Activated naive CD4-positive, alpha-beta T cell treated with anti-CD3 and anti-CD28 coated beads, Interleukin-2, amount 10 ng/mL, durations not matched to agents 7 days and 5 days (primary cell): ENCODE results near the gene ARMC3.

Experiments
- CTCF ChIA-PET: fragments of 350-600 bp; sonication (Branson Sonifier 250); formaldehyde crosslinking; loops from one replicate; lab custom pipeline; 2021; ENCODE audit warnings: antibody characterized with exemption; lab: Charles Lee
- DNase-seq: peaks from one replicate; pipeline ENCODE4 v3.0.0-alpha.2; 2020
- H3K27ac Mint-ChIP-seq: one replicate; pipeline ENCODE4 v1.8.0; 2021; ENCODE audit warnings: mild to moderate bottlenecking, moderate library complexity, mixed read lengths
- H3K27me3 Mint-ChIP-seq: one replicate; pipeline ENCODE4 v1.8.0; 2021; ENCODE audit warnings: mild to moderate bottlenecking, mixed read lengths
- H3K36me3 Mint-ChIP-seq: one replicate; pipeline ENCODE4 v1.8.0; 2021; ENCODE audit warnings: mixed read lengths
- H3K4me1 Mint-ChIP-seq: one replicate; pipeline ENCODE4 v1.8.0; 2021; ENCODE audit warnings: mixed read lengths
- H3K4me3 Mint-ChIP-seq: one replicate; pipeline ENCODE4 v1.8.0; 2021; ENCODE audit warnings: mild to moderate bottlenecking, moderate library complexity, mixed read lengths
- H3K9me3 Mint-ChIP-seq: one replicate; pipeline ENCODE4 v1.8.0; 2021; ENCODE audit warnings: mixed read lengths

ARMC3 gene

DNA sequence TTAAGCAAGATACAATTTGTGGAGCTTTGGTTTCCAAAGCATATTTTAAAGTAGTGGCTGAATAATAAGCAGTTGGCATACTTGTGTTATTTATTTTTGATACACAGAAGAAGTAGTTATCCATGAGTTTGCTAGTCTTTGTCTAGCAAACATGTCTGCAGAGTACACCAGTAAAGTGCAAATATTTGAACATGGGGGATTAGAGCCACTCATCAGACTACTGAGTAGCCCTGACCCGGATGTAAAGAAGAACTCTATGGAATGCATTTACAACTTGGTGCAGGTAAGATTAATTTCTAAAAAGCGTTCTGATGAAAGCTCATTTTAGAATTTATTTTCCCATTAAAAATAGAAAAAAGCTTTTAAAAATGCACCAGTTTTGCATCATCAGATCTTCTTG is 31.4 kb downstream of the ARMC3 start:
- Mint-ChIP-seq H3K27me3 (peaks cover 6% of the 10 kb centered on the region), H3K9me3 (no peaks in the 10 kb centered on the region), H3K4me3 (no peak overlapping the region), H3K36me3 (no peaks in the 10 kb centered on the region), H3K27ac (no peak overlapping the region), H3K4me1 (no peaks in the 10 kb centered on the region)
- CTCF ChIA-PET, result no interaction called here
- no peak for DNase-seq

DNA sequence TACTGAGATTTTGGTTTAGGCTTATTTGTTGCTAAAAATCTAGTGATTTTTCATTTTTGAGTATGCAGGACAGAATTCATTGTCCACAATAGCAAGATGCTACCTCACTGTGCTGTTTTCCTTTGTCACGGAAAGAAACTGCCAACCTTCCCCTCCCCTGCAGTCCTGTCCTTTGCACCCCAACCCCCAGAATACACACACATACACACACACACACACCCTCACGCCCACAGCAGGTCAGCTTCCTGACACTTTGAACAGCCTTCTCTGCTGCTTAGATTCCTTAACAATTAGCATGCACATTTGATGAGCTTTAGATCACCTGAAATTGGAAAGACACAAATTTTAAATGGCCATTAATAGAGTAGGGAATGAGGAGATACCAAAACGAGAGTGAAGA is 32.1 kb downstream of the ARMC3 start:
- Mint-ChIP-seq H3K9me3 (no peaks in the 10 kb centered on the region), H3K4me1 (no peaks in the 10 kb centered on the region), H3K27ac (no peak overlapping the region), H3K27me3 (no peaks in the 10 kb centered on the region), H3K36me3 (no peaks in the 10 kb centered on the region), H3K4me3 (no peak overlapping the region)
- no peak for DNase-seq
- CTCF ChIA-PET, result no interaction called here

DNA sequence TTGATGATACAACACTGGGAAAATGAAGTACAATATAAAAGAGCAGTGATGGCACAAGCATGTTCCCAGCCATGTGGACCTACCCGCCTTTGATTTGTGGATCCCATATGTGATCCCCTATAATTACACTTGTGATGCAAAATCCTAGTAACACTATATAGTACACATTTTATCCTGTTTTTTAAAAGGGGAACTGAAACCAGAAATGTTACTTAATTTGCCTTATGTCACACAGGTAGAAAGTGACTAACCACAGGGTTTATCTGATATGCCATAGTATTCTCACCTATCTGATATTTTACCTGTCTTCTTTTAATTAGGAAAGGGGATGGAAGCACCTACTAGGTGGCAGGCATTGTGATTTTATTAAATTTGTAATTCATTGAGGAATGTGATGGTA is 35.0 kb downstream of the ARMC3 start:
- Mint-ChIP-seq H3K4me3 (no peak overlapping the region), H3K27me3 (peaks cover 4% of the 10 kb centered on the region), H3K36me3 (no peaks in the 10 kb centered on the region), H3K27ac (no peak overlapping the region), H3K4me1 (no peaks in the 10 kb centered on the region), H3K9me3 (no peaks in the 10 kb centered on the region)
- DNase-seq, result no peak
- CTCF ChIA-PET, result no interaction called here

DNA sequence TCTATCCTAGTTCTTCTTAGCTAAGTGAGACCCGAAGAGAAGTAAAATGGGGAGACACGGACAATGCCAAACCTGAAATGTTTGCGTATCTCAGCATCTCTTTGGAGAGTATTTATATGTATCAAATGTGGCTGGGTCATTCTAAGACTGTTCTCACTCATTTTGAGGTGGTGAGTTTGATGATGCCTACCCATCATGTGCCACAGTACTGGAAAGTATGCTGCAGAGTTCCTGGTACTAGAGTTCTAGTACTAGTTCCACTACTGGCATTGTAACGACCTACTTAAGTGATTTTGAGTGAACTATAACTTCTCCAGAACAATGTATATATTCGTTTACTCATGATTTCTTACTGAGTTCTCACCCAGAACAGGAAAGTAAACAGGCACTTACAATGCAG is 41.9 kb downstream of the ARMC3 start:
- DNase-seq, result no peak
- H3K36me3 Mint-ChIP-seq, result no peaks in the 10 kb centered on the region
- H3K27me3 Mint-ChIP-seq, result peaks cover 4% of the 10 kb centered on the region
- no peaks in the 10 kb centered on the region for H3K4me1 Mint-ChIP-seq
- CTCF ChIA-PET, result no interaction called here
- no peaks in the 10 kb centered on the region for H3K9me3 Mint-ChIP-seq
- H3K27ac Mint-ChIP-seq, result no peak overlapping the region
- H3K4me3 Mint-ChIP-seq, result no peak overlapping the region

DNA sequence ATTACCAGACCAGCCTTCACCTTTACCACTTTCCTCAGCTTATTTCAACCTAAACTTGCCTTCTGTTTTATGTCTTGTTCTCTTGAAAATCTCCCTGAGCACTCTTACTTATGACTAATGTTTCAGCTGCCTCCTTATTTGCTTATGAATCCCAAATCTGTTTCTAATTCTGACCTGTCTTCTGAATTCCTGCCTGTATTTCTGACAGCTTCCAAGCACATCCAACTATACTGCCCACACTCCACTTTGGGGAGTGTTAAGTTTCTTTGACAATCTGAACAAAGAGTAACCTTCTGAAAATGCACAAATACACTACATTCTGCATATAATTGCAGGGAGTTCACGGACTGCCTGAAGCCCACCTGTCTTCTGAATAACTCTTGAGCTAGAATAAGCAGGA is 48.7 kb downstream of the ARMC3 start:
- Mint-ChIP-seq H3K27me3 (peaks cover 3% of the 10 kb centered on the region), H3K4me1 (no peaks in the 10 kb centered on the region), H3K9me3 (no peaks in the 10 kb centered on the region), H3K27ac (no peak overlapping the region), H3K36me3 (no peaks in the 10 kb centered on the region), H3K4me3 (no peak overlapping the region)
- CTCF ChIA-PET, result no interaction called here
- DNase-seq, result no peak

DNA sequence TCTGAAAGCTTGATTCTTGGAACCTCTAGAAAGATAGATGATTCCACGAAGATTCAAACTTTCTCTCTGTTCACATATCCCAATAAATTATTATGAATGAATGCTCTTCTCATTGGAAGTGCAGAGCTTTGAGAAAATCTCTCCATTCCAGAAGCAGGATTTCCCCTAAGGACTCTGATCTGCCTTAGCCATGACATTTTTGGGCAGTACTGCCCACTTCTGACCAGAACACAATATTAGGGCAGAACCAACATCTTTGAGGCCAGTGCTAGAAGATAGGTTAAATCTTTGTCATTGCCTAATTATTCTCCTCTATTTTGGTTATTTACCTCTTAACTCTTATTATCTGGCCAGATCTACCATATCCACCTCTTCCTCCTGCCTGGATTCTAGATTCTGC is 49.9 kb downstream of the ARMC3 start:
- Mint-ChIP-seq H3K36me3 (no peaks in the 10 kb centered on the region), H3K27me3 (peaks cover 3% of the 10 kb centered on the region), H3K27ac (no peak overlapping the region), H3K4me1 (no peaks in the 10 kb centered on the region), H3K9me3 (no peaks in the 10 kb centered on the region), H3K4me3 (no peak overlapping the region)
- CTCF ChIA-PET, result no interaction called here
- no peak for DNase-seq

DNA sequence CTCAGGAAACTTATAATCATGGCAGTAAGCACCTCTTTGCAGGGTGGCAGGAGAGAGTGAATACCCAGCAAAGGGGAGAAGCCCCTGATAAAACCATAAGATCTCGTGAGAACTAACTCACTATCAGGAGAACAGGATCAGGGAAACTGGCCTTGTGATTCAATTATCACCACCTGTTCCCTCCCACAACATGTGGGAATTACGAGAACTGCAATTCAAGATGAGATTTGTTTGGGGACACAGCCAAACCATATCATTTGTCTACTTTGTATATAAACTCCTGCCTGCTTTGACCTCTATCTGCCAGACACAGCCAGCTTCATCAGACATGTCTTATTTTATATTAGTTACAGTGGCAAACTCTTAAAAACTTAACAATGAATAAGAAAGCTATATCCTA is 50.4 kb downstream of the ARMC3 start:
- no peak overlapping the region for H3K4me3 Mint-ChIP-seq
- no peaks in the 10 kb centered on the region for H3K36me3 Mint-ChIP-seq
- CTCF ChIA-PET, result no interaction called here
- H3K27me3 Mint-ChIP-seq, result peaks cover 3% of the 10 kb centered on the region
- H3K4me1 Mint-ChIP-seq, result no peaks in the 10 kb centered on the region
- H3K9me3 Mint-ChIP-seq, result no peaks in the 10 kb centered on the region
- H3K27ac Mint-ChIP-seq, result no peak overlapping the region
- DNase-seq, result no peak

DNA sequence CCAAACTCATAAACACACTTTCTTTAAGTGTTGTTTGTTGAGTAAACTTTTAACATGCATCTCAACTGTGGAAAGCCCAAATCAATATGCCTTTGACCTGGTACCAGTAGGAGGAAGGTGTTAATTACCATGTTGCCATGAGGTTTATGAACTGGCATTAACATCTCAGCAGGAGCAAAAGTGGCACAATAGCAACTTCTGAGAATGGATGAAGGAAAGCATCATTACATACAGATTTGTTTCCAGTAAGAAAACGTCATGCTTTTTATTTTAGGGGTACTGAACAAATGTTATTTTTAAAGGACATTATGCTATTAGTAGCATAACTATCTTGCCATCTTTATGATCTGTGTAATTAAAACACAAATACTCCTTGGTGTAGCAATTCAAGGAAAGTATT is 51.1 kb downstream of the ARMC3 start:
- Mint-ChIP-seq H3K27me3 (peaks cover 3% of the 10 kb centered on the region), H3K9me3 (no peaks in the 10 kb centered on the region), H3K4me1 (no peaks in the 10 kb centered on the region), H3K4me3 (no peak overlapping the region), H3K36me3 (no peaks in the 10 kb centered on the region), H3K27ac (no peak overlapping the region)
- no peak for DNase-seq
- CTCF ChIA-PET, result no interaction called here

DNA sequence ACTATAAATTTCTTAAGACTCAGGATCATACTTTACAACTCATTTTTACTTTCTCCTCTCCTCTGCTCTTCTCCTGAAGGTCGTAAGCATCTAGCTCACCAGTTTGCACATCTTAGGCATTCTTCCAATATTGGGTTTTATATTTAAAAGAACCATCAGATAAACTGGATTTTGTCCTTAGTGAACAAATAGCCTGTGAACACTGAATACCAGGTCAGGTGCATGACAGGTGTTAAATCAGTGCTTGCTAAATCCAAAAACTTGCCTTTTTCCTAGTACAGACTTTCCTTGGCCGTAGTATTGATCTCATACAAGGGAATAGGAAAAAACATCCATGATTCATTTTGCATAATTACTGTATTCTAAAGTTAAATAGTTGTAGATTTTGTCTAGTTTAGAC is 53.0 kb downstream of the ARMC3 start:
- H3K27ac Mint-ChIP-seq, result no peak overlapping the region
- H3K9me3 Mint-ChIP-seq, result no peaks in the 10 kb centered on the region
- CTCF ChIA-PET, result interaction anchor here (0.6 kb wide), 1 partner anchor 988 kb away, joined by 3 read pairs; no protein-coding TSS in a partner anchor

DNA sequence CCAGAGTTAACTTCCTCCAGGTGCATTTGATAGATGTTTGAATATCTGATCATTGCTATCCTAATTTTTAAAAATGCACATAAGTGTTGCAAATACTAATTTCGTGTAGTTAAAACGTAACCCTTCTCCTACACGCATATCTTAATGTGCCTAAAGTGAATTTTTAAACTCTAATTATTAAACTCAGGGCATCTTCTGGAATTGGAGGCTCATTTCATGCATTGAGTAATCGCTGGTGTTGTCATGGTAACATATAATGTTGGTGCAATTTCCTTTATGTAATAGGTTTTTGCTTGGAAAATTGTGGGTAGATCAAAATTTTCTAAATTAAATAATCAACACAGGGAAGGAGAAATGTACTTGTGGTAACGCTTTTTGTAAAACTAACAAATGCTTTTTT is 56.2 kb downstream of the ARMC3 start:
- H3K4me3 Mint-ChIP-seq, result no peak overlapping the region
- CTCF ChIA-PET, result no interaction called here
- no peaks in the 10 kb centered on the region for H3K36me3 Mint-ChIP-seq
- no peaks in the 10 kb centered on the region for H3K9me3 Mint-ChIP-seq
- DNase-seq, result no peak
- peaks cover 7% of the 10 kb centered on the region for H3K27me3 Mint-ChIP-seq
- H3K4me1 Mint-ChIP-seq, result peaks cover 8% of the 10 kb centered on the region
- no peak overlapping the region for H3K27ac Mint-ChIP-seq

More for the DNA sequence above, 53.0 kb downstream of the ARMC3 start:
- Mint-ChIP-seq H3K36me3 (no peaks in the 10 kb centered on the region), H3K4me1 (no peaks in the 10 kb centered on the region), H3K27me3 (peaks cover 3% of the 10 kb centered on the region), H3K4me3 (no peak overlapping the region)
- DNase-seq, result no peak

DNA sequence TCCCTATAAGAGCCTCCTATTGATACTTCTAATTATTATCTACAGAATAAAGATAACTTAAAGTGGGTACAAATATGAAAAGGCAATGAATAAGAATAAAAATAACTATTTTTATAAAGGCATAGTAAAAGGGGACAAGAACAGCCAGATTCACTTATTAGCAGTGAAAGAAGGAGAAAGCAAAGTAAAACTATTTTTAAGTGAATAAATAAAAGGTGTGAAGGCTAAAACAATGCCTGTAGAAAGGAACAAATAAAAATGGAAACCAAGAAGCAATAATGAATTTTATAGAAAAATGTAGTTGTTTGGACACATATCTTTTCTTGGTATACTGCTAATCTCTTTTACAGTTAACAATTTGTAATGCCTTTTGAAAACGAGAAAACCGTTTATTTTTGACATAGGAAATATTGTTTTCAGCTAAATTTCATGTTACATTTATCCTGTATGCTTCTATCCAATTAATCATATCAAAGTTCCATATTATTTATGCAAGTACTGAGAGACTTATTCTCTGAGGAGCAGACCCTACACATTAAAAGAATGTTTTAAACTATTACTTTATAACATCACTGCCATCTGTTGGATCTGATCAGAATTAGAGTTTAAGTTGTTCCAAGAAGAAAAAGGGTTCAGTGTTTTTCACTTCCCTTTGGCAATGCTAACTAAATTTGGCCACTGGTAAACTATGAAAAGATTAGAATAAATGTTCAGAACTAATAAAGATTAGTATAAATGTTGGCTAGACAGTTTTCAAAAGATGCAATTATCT is 59.1 kb downstream of the ARMC3 start:
- no peak for DNase-seq
- Mint-ChIP-seq H3K4me3 (no peak overlapping the region), H3K4me1 (peaks cover 16% of the 10 kb centered on the region), H3K36me3 (no peaks in the 10 kb centered on the region), H3K9me3 (no peaks in the 10 kb centered on the region), H3K27ac (no peak overlapping the region), H3K27me3 (peaks cover 13% of the 10 kb centered on the region)
- CTCF ChIA-PET, result interaction anchor here (0.6 to 4.8 kb wide), 5 partner anchors 332 to 992 kb away, joined by 3 to 49 read pairs (median 6); no protein-coding TSS in a partner anchor

DNA sequence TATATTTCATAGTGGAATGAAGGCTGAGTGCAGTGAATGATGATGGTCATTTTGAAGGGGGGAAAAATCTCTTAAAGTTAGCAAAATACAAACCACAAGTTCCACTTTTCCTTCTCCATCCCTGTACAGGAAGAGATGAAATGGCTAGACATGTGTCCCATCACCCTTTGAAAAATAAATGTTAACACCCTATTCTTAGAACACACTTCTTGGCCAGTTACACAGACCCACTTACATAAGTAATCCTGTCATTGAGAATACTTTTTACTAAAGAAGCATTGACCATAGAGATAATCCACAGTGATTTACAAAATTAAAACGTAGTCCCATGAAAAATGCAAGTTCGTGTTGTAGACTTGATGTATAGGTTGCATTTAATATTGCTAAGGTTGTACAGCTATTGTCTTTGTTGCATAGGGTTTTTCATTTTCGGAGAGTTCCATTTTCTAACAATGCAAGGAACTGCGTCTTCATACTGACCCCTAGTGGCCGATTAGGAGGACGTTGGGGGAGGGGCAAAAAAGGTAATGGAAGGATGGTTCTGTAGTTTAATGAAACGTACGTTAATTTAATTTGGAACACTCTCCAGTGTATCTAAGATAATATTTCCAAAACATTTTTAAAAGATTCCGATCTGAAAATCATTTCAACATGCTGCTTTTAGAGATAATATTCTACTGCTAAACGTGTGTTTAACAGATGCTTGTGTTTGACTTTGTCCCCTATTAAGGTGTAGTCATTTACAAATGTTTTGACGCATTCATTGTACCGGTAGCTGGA is 60.9 kb downstream of the ARMC3 start:
- Mint-ChIP-seq H3K9me3 (no peaks in the 10 kb centered on the region), H3K27ac (no peak overlapping the region), H3K27me3 (peaks cover 17% of the 10 kb centered on the region), H3K4me3 (no peak overlapping the region), H3K36me3 (no peaks in the 10 kb centered on the region), H3K4me1 (peaks cover 19% of the 10 kb centered on the region)
- peak; percentile 75 for DNase-seq
- CTCF ChIA-PET, result interaction anchor here (0.6 to 4.8 kb wide), 20 partner anchors 15 to 1073 kb away, joined by 3 to 49 read pairs (median 3); partner anchors contain the start of gene DNAJC1

DNA sequence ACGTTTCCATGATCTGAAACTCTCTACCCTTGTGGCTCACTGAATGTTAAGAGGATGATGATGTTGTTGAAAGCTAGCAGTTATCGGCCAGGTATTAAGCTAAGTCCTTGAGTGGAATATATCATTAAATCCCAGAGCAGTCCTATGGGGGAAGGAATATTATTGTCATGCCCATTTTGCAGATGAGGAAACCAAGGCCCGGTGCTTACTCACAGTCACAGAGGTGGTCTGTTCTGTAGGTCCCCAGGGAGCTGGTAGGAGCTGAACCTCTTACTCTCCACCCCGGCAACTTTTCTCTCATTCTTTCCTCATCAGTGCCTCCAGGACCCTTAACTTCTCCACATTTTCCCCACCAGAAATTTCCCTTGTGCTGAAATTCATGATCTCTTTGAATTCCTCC is 62.6 kb downstream of the ARMC3 start:
- peaks cover 19% of the 10 kb centered on the region for H3K4me1 Mint-ChIP-seq
- DNase-seq, result no peak
- no peaks in the 10 kb centered on the region for H3K36me3 Mint-ChIP-seq
- no peaks in the 10 kb centered on the region for H3K9me3 Mint-ChIP-seq
- peaks cover 26% of the 10 kb centered on the region for H3K27me3 Mint-ChIP-seq
- H3K27ac Mint-ChIP-seq, result no peak overlapping the region
- H3K4me3 Mint-ChIP-seq, result no peak overlapping the region
- CTCF ChIA-PET, result interaction anchor here (0.9 to 4.8 kb wide), 5 partner anchors 251 to 996 kb away, joined by 3 to 49 read pairs (median 14); no protein-coding TSS in a partner anchor

DNA sequence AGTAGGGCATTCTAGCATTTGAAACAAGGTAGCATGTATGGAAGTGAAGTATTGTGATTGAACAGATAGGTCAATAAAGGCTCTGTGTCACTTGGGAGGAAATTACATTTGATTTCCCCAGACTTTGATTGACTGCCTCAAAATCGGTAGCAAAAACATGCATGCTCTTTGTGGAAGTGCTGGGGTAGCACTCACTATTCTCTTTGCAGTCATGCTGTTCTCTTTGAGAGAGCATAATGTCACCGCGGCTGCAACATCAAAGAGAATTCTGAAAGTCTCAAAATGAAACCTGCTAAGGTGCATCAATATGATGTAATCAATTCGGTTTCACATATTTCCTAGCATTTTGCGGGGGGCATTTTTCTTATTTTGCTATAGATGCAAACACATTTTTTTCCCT is 64.2 kb downstream of the ARMC3 start:
- DNase-seq, result peak; percentile 62
- Mint-ChIP-seq H3K4me3 (no peak overlapping the region), H3K27ac (no peak overlapping the region), H3K27me3 (peaks cover 26% of the 10 kb centered on the region), H3K4me1 (peaks cover 19% of the 10 kb centered on the region), H3K36me3 (no peaks in the 10 kb centered on the region), H3K9me3 (no peaks in the 10 kb centered on the region)
- CTCF ChIA-PET, result interaction anchor here (4.8 kb wide), 1 partner anchor 997 kb away, joined by 49 read pairs; no protein-coding TSS in a partner anchor
